ENCODE results near the gene ESRRG. TPM values are rescaled to one million over a fixed set of nuclear protein-coding genes. Genes with fewer than 3 reads are reported as not detected.

ESRRG gene
- total and polyA plus RNA-seq, 4 donors = 0.07 to 0.47 (median 0.20) TPM

DNA sequence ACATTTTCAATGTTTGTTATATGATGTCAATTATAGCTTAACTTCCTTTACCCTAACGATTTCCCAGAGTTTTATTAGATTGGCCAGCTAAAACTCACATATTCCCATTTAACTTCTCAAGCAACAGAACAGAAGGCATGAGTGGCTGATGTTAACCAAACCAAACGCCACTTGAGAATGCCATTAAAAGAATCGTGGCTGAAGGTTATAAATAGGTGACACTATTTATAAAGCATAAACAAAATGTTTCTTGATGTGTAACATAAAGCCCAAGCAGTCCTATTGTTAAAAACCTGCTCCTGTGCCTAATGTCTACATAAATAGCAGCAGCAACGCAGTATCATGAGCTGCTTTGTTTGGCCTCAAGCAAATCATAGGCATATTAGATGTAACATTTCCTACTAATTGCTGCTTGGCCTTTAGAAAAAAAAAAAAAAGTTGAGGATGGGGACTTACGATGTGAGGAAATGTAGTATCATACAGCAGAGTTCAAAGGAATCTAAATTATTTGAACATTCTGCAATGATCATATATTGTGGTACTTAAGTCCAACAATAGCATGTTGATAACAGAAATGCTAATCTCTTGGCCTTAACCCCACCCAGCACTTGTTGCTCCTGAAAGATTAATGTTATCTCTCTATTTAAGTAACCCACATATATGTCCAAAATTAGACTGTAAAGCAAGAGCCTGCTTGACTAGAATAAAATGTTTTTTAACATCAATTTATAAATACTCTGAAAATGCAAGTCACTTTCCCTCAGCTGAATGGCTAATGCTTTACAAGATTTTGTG is 106.0 kb downstream of the ESRRG start:
- DNase-seq (ENCODE audit: low spot score) = no peak
- Histone ChIP-seq H3K4me1 (ENCODE audit: control insufficient read depth in 4 of 4, insufficient read depth in 4 of 4, low read length in 3 of 4) (no peaks in the 10 kb centered on the region), H3K4me3 (ENCODE audit: low read depth in 1 of 3, low read length in 3 of 3) (no peak overlapping the region), H3K9ac (ENCODE audit: low read depth in 1 of 2, low read length in 2 of 2) (no peak overlapping the region), H3K27ac (ENCODE audit: low read depth in 1 of 2, low read length in 2 of 2) (no peak overlapping the region), H3K9me3 (ENCODE audit: control insufficient read depth in 4 of 4, low read length in 3 of 4) (no peaks in the 10 kb centered on the region), H3K27me3 (ENCODE audit: control insufficient read depth in 4 of 4, insufficient read depth in 4 of 4, low read length in 3 of 4) (no peaks in the 10 kb centered on the region), H3K36me3 (ENCODE audit: control insufficient read depth in 4 of 4, insufficient read depth in 3 of 4, low read depth in 1 of 4, low read length in 3 of 4) (no peaks in the 10 kb centered on the region)
- 69% methylated on average over 5 of the region's 5 CpGs for WGBS
- TF ChIP-seq GABPA (IDR thresholded peaks at IDR 0.05 in 1 of 2, conservative IDR thresholded peaks at IDR 0.05 in 1 of 2) = no peak
- TF ChIP-seq, protein P1, sequence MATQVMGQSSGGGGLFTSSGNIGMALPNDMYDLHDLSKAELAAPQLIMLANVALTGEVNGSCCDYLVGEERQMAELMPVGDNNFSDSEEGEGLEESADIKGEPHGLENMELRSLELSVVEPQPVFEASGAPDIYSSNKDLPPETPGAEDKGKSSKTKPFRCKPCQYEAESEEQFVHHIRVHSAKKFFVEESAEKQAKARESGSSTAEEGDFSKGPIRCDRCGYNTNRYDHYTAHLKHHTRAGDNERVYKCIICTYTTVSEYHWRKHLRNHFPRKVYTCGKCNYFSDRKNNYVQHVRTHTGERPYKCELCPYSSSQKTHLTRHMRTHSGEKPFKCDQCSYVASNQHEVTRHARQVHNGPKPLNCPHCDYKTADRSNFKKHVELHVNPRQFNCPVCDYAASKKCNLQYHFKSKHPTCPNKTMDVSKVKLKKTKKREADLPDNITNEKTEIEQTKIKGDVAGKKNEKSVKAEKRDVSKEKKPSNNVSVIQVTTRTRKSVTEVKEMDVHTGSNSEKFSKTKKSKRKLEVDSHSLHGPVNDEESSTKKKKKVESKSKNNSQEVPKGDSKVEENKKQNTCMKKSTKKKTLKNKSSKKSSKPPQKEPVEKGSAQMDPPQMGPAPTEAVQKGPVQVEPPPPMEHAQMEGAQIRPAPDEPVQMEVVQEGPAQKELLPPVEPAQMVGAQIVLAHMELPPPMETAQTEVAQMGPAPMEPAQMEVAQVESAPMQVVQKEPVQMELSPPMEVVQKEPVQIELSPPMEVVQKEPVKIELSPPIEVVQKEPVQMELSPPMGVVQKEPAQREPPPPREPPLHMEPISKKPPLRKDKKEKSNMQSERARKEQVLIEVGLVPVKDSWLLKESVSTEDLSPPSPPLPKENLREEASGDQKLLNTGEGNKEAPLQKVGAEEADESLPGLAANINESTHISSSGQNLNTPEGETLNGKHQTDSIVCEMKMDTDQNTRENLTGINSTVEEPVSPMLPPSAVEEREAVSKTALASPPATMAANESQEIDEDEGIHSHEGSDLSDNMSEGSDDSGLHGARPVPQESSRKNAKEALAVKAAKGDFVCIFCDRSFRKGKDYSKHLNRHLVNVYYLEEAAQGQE (IDR thresholded peaks at IDR 0.05) = no peak
- TF ChIP-seq, protein P2, sequence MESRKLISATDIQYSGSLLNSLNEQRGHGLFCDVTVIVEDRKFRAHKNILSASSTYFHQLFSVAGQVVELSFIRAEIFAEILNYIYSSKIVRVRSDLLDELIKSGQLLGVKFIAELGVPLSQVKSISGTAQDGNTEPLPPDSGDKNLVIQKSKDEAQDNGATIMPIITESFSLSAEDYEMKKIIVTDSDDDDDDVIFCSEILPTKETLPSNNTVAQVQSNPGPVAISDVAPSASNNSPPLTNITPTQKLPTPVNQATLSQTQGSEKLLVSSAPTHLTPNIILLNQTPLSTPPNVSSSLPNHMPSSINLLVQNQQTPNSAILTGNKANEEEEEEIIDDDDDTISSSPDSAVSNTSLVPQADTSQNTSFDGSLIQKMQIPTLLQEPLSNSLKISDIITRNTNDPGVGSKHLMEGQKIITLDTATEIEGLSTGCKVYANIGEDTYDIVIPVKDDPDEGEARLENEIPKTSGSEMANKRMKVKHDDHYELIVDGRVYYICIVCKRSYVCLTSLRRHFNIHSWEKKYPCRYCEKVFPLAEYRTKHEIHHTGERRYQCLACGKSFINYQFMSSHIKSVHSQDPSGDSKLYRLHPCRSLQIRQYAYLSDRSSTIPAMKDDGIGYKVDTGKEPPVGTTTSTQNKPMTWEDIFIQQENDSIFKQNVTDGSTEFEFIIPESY (IDR thresholded peaks at IDR 0.05) = no peak
- TF ChIP-seq YY1 (IDR thresholded peaks at IDR 0.05) = no peak
- no peak for TF ChIP-seq EGR1 (IDR thresholded peaks at IDR 0.05; ENCODE audit: low read depth in 2 of 2)
- no peak for TF ChIP-seq NR2F2 (IDR thresholded peaks at IDR 0.05)
- TF ChIP-seq, protein P3, sequence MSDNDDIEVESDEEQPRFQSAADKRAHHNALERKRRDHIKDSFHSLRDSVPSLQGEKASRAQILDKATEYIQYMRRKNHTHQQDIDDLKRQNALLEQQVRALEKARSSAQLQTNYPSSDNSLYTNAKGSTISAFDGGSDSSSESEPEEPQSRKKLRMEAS (IDR thresholded peaks at IDR 0.05) = no peak
- TF ChIP-seq FOXA2 (IDR thresholded peaks at IDR 0.05) = no peak
- no peak for TF ChIP-seq RXRA (IDR thresholded peaks at IDR 0.05)
- TF ChIP-seq SP1 (IDR thresholded peaks at IDR 0.05) = no peak
- no peak for TF ChIP-seq TAF1 (conservative IDR thresholded peaks at IDR 0.05)
- TF ChIP-seq HNF4G (IDR thresholded peaks at IDR 0.05) = no peak
- TF ChIP-seq, protein P4, sequence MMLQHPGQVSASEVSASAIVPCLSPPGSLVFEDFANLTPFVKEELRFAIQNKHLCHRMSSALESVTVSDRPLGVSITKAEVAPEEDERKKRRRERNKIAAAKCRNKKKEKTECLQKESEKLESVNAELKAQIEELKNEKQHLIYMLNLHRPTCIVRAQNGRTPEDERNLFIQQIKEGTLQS (IDR thresholded peaks at IDR 0.05) = no peak
- TF ChIP-seq, protein P5, sequence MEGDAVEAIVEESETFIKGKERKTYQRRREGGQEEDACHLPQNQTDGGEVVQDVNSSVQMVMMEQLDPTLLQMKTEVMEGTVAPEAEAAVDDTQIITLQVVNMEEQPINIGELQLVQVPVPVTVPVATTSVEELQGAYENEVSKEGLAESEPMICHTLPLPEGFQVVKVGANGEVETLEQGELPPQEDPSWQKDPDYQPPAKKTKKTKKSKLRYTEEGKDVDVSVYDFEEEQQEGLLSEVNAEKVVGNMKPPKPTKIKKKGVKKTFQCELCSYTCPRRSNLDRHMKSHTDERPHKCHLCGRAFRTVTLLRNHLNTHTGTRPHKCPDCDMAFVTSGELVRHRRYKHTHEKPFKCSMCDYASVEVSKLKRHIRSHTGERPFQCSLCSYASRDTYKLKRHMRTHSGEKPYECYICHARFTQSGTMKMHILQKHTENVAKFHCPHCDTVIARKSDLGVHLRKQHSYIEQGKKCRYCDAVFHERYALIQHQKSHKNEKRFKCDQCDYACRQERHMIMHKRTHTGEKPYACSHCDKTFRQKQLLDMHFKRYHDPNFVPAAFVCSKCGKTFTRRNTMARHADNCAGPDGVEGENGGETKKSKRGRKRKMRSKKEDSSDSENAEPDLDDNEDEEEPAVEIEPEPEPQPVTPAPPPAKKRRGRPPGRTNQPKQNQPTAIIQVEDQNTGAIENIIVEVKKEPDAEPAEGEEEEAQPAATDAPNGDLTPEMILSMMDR (IDR thresholded peaks at IDR 0.05; ENCODE audit: low read depth, low read length, missing input control) = no peak
- no peak for TF ChIP-seq FOXA1 (IDR thresholded peaks at IDR 0.05)
- no peak for TF ChIP-seq JUND (IDR thresholded peaks at IDR 0.05)
- TF ChIP-seq HNF4A (conservative IDR thresholded peaks at IDR 0.05) = no peak
